ENCODE data around the gene POLR3A.
"Not testable (repeated sequence)": the region's sequence is repeated elsewhere in the genome, so short reads cannot be mapped to it uniquely, and the experiment has no call there.

Gene POLR3A

DNA sequence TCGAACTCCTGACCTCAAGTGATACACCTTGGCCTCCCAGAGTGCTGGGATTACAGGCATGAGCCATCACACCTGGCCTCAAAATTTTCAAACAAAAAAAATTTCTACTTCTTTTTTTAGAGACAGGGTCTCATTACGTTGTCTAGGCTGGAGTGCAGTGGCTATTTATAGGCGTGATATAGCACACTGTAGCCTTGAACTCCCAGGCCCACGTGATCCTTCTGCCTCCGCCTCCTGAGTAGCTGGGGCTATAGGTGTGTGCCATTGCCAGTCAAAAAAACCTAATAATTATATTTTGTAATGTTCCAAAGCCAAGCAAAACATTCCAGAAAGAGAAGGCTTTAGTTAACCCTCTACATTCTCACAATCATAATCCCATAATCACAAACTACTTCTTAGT lies 13.8 kb downstream of the POLR3A start:
- DNase-seq: no peak

DNA sequence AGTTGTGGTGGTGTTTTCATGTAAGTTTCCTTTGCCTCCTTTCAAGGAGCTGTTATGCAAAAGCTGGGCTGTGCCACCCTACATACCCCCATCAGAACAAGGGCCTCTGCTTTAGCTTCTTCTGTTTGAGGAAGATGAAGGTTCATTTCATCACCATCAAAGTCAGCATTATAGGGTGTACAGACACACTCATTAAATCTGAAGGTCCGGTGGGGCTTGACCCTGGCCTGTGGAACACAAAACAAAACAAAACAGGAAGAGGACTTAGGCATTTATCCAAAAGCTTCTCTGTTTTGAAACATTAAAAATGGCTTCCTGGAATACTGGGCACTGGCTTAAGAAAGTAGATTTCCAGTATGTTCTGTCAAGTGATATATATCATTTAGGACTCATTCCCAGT lies 15.8 kb downstream of the POLR3A start:
- DNase-seq: no peak

DNA sequence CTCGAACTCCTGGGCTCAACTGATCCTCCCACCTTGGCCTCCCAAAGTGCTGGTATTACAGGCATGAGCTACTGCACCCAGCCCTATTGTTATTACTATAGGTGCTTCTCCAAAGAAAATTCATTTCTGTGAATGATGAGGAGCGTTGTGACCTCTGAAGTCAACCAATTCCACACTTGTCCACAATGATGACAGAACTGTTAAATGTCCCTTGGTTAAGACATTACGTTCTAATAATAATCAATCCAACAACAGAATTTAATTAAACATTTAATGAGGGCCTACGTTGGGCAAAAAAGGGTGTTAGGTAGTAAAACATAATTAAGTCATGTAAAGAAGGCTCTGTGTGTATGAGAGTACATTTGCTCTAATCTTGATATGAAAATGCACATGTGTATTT lies 18.2 kb downstream of the POLR3A start:
- no peak for DNase-seq

DNA sequence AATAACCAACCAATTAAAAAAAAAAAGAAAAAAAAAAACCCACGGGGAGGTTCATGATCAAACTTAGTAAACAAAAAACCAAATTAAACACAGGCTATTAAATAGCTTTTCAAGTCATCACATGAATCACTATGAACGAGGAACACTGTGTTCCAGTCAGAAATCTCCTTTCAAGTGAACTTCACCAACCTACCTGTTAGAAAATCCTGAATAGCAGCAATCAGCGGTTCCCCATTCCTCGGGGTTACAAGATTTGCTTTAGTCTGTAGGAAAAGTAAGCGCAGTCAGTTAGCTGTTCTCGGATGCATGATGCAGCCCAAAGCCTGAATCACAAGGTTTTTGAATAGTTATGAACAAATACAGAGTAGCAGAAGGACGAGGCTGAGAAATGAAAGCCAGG lies 19.0 kb downstream of the POLR3A start:
- no peak for DNase-seq

DNA sequence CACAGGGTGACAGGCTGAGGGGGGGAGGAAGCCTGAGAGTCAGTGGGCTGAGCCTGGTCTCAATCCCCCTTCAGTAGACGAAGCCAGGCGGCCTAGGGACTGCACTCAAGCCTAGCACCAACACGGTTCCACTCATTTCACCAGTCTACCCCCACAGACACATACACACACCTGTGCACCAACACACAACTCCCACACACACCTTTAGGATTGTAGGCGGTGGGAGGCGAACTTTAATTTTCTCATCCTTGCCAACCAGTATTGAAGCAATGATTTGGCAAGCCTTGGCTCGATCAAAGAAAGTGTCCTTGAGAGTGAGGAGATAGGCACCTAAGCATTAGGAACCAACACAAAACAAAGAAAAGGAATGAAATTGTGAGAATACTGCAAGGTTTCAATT lies 19.7 kb downstream of the POLR3A start:
- DNase-seq: no peak

DNA sequence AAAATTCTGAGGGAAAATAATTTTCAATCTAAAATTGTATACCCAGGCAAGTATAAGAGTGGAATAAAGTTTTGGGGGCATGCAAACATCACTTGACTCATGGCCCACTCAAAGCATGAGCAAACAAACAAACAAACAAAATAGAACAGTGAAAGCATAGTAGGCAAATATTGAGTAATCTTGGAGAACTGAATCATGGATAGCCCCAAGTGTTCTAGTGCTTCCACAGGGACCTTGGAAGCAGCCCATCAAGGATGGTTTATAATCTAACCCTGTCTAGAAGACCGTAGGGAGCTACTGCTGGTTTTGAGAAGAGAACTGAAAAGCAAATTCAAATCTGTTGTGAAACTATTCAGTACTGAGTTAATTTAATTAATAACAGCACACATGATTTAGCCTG lies 22.1 kb downstream of the POLR3A start:
- no peak for DNase-seq

DNA sequence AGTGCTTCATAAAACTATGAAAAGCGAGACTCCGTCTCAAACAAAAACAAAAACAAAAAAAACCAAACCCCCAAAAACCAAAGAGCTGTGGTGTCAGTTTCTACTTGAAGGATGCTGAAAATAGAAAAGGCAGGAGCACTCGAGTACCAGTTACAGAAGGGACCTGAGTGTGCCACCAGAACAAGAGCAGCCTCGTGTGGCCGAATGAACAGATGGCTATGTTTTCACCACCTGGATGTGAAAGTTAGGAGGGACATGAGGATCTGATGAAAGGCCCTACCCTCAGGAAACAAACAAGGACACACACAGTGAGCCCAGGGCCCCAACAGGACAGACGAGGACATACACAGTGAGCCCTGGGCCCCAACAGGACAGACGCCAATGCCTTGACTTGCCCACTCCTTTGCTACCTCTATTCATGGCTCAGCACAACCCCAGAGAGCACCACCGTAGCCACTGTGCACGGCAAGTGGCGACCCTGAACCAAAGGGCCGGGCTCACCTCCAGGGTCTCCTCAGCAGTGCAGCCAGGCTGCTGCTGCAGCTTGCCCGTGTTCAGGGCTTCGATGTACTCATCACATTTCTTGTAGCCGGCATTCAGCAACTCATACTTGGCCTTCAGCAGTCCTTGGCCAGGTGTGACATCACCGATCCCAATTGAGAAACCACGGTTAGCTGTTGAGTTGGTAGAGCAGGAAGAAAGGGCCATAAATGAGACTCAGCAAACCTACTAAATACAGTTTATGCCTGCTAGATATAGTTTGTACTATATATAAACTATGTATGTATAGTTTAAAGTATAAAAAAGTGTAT lies 24.9 kb downstream of the POLR3A start:
- DNase-seq: no peak

DNA sequence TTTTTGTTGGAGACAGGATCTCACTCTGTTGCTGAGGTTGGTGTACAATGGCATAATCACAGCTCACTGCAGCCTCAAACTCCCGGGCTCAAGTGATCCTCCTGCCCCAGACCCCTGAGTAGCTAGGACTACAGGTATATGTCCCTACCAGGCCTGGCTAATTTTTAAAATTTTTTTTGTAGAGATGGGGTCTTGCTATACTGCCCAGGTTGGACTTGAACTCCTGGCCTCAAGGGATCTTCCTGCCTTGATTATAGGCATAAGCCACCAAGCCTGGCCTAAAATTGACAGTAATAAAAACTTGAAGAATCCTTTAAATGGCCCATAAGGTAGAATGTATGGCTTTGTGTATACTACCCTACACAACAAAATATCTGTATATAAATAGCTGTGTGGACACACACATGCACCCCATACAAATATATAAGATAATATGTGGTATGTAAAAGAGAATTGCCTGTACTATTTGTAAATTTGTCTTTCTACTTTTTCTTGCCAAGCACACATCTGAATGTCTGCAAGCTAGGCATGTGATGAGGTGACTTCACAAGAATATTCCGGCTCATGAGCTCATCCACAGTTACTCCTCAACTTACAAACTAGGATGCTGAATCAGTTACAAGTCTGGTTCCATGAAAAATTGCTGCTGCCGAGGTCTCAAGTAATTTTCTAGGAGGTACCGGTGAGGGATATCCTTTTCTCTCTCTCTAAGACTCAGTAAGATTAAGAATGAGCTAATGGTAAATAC lies 26.6 kb downstream of the POLR3A start:
- DNase-seq: no peak

DNA sequence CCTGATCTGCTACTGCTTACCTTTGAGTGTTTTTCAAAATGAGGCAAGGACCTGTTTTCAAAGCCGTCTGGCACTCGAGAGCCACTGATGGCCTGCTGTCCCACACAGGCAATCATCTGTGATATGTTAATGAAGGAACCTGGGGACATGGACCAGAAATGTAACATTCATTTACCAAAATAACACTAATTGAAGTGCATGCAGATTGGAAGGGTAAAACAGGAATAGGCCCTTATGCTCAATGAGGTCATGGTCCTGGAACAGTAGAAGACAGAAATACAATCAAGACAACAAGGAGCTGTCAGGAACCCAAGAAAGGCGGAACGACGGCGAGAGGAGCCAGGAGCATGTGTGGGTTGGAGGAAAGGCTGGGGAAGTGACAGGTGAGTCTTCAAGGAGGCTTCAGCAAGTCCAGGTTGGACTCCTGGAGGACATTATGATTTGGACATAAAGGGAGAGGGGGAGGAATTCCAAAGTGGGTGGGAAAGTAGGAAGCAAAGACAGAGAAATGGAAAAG lies 28.3 kb downstream of the POLR3A start:
- no peak for DNase-seq

DNA sequence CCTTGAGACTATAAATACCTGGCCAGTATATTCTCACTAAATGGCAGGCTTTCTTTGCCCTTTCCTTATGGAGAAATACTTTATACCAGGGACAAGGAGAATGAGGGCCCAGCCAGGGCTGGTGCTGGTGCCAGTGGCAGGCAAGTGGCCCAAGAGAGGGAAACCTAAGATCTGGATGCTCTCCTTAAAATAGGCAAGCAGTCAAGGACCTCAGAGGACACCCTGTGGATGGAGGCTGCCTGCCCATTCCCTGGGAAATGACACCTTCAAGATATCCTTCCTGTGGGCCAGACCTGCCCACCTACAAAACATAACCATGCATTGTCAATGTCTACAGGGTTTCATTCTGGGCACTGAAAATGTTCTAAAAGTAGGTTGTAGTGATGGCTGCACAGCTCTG lies 29.1 kb downstream of the POLR3A start:
- DNase-seq: no peak

DNA sequence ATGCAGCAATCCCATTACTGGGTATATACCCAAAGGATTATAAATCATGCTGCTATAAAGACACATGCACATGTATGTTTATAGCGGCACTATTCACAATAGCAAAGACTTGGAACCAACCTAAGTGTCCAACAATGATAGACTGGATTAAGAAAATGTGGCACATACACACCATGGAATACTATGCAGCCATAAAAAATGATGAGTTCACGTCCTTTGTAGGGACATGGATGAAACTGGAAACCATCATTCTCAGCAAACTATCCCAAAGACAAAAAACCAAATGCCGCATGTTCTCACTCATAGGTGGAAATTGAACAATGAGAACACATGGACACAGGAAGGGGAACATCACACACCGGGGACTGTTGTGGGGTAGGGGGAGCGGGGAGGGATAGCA lies 30.5 kb downstream of the POLR3A start:
- not testable (repeated sequence) for DNase-seq

DNA sequence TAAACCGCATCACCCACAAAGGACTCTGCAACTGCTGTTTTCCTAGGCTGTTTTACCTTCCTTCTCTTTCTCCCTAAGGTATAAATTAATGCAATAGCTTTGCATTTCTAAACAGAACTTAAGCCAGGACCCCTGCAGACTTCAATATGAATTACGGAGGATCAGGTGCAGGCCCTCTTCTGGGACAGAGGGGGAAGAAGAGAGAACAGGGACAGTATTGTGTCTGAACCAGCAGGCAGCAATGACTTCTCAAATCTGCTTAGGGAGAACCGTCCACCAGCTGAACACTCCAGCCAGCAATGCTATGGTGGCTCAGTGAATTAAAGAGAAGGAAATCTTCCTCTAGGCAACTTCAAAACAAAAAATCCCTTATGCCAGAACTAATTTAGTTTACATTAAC lies 35.7 kb downstream of the POLR3A start:
- no peak for DNase-seq

DNA sequence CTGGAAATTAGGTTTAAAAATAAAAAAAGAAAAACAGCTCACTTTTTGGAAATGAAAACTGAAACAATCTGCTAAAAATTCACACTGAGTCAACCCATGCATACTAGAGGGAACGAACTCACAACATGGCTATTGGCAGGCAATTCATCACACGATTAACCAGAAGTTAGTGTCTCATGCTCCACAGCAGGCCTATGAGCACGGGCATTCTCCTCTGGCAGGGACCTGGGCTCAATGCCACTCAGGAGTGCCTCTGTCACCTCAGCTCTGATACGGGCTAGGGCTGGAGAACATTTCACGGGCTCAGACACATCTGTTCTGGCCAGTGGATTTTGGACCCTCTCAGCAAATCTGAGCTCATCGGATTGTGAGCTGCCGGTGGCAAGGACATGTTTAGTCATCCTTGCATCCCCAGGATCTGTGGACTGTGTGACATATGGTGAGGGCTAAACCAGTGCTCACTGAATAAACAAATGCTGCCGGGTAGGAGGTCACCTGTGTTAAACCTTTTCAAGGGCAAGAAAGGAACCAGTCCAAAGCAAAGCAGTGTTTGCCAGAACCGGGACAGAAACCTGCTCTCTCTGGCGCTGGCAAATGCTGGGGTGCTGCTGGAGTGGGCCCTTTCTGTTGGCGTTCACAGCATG lies 40.1 kb downstream of the POLR3A start:
- DNase-seq: no peak

DNA sequence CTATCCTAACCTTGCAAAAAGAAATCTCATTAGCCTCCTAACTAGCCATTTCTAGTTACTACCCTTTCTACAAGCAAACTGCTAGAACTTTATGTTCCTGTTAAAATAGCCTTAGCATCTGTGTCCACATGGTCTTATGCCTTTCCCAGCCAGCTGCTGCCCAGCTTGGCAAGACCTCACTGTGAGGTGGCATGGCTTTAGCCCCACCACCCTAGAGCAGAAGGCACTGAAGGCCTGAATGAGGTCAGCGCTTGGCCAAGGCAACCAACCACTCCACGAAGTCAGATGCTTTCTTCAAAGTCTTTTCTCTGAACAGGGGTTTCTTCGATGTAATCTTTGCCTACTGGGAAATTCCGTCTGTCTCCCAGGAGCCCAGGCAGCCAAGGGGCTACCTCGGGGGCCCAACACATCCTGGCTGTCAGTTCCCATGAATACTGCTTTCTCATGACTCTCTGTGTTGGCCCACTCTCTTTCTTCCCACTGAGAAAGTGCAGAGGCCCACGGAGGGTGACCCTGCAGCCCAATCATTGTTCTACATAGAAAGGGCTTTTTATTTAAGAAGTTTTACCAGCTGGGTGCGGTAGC lies 41.6 kb downstream of the POLR3A start:
- DNase-seq: no peak

DNA sequence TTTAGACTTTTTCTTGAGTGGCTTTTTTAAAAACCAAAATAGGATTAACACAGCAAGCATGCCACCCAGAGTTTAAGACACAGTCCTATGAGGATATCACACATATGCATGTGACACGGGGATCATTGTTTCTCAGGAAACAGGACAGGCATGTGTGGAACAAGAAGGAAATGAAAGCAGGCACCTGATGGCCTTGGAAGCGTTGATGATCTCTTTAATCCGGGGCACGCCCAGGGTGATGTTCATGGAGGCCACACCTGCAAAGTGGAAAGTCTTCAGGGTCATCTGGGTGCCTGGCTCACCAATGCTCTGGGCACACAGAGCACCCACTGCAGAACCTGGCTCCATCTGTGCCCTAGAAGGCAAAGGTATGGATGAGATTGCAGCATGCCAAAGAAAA lies 44.3 kb downstream of the POLR3A start:
- DNase-seq: no peak

DNA sequence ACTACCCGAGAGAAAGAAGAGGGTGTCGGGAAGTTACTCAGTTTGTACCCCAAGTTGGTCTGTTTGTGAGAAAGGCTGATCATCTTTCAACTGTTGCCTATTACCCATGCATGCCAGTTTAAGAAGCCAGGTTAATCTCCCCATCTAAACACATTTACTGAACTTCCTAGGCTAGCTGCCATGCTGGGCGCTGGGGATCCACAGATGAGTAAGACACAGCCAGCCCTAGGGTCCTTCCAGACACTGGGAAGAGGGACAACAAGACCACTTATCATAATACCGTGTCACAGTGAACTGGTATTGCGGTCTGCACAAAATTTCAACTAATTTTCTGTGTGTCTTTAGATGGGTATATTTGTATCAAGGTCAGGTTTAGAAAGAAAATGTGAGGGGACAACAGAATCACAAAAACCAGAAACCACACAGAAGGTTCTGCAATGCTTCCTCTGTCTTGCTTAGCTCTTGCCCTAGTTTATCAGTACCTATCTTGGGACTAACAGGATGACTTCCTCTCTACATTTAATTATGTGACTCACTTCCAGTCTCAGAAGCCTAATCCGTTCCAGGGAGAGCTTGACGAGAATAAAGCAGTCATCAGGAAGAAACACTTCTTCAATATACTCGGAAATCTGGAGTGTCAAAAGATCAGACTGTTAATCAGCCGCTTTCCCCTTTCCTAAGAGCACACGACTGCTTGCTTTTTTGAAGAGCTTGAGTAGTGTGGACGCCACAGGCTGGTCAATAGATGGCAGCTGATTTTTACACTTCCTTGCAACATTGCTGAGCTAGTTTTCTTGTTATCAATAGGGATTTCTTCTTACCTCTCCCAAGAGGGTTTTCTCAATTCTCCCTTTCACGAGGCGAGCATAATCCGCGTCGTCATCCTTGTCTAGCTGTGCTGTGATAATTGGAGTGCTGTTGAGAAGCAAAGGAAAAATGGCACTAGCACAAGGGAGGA lies 45.7 kb downstream of the POLR3A start:
- no peak for DNase-seq

DNA sequence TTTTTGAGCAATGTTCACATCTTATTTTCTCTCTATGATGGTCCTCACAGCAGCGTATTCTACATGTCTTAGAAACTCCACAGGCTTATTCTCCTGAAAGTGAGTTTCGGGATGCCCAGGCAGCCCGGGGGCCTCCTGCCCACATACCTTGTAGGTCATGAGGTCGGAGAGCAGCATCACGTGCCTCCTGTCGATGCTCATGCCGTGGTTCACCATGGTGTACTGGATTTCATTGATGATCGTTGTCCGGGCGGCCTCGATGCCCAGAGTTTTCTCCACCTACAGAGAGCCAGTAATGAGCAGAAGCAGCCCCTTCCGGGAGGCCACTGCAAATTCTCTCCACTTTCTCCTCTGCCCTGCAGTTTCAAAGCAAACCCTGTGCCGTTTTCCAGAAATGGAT lies 48.0 kb downstream of the POLR3A start:
- no peak for DNase-seq

DNA sequence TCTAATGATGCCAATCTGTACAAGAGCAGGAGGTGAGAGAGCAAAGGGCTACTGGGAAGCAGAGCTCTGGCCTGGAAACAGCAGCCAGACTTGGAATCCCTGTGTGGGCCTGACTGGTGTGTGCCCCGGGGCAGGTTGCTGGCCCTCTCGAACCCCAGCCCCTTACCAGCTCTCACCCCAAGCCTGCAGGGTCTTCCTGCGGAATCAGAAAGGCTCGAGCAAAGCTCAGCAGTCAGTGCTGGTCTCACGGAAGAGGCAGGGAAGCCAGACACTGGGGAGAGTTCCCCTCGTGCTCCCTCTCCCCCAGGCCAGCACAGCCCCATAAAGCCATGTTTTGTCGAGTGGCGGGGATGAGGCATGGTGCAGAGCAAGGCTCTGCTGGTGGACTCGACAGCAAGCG lies 50.1 kb downstream of the POLR3A start:
- no peak for DNase-seq

DNA sequence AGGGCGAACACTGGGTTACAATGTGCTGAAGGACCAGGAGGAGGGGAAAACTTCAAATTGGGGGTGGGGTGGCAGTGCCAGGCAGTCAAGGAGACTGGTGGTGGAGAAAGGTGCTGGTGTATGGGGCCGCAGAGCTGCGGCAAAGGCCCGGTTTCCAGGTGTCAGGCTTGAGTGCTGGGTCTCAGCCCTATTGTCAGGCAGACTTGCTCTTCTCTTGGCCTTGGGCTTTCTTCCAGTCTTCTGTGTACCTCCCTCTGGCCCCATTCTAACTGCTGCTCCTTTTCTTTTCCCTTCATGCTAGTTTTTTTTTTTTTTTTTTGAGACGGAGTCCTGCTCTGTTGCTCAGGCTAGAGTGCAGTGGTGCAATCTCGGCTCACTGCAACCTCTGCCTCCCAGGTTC lies 51.0 kb downstream of the POLR3A start:
- no peak for DNase-seq

DNA sequence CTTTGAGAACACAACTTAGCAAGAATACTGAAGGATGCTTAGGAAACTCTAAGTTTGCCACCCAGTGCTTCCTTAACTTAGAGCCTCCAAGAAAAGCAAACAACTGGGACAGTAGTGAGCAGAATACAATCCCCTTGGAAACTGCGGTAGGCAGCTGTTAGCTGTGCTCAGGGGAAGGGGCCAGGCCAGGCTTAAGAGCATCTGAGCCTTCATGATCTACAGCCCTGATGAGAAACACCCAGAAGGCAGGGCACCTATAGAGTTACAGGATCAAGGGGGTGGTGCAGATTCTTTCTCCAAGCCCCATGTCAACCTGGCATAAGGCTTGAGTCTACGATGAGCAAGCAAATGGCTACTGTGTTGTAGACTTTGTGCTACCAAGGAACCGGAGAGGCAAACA lies 51.4 kb downstream of the POLR3A start:
- no peak for DNase-seq

DNA sequence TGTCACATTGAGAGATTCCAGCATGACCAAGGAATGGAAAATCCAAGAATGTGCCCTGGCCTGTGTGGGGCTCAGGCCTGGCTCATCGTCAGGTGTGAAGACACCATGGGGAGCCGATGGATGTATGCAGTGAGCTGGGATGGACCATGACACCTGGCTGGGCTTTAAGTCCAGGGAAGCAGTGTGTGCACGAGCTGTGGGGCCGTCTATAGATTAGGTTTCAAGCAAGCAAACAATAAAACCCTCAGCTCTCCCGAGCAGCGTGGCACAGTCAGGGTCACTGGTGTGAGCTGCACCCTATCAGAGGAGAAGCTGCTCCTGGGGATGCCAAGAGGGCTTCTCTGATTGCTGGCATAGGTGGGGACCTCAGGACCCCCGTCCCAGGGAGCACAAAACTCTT lies 52.3 kb downstream of the POLR3A start:
- DNase-seq: no peak

DNA sequence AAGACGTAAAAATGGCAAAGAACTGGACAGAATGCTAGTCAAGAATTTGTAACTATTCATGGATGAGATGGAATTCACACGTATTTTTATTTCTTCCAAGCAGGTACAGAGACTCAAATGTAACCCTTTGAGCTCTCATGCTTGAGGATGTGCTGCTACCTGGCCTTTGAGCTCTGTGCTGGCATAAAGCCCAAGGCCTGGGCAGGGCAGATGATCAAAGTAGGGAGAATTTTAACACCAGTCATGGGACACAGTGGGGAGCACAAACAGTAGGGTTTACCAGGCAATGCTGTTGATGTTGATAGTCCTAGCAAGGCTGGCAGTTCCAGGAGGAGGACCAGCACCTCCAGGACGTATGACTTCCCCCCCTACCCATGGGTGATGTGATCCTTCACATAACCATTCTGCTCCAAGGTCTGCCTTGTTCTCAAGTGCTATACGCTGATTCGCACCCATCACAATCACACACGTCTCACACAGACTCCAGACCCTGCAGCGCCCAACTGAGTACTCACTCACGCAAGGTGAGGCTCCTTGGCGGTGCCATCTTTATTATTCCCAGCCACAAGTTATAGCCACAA lies 54.1 kb downstream of the POLR3A start:
- no peak for DNase-seq
